Calu3 (cell line): ENCODE measurements around the gene MAD1L1. TPM values are rescaled to one million over a fixed set of nuclear protein-coding genes. Genes with fewer than 3 reads are reported as not detected.

Experiments
- BruUV-seq: library from RNA; stranded (reverse); fragments of 400-500 nt; replicated peaks from 2 replicates; lab custom pipeline; 2021; lab: Mats Ljungman, UMichigan
- CTCF ChIA-PET: fragments of 300-600 bp; sonication (Branson Sonifier 250); formaldehyde crosslinking; loops from one replicate; lab custom pipeline; 2022; ENCODE audit warnings: antibody characterized with exemption; lab: Charles Lee
- DNase-seq: peaks from one replicate; pipeline ENCODE4 v3.0.0; 2022
- H3K27ac Mint-ChIP-seq: one replicate; pipeline ENCODE4 v1.8.0; 2022; ENCODE audit warnings: mixed read lengths; ENCODE audit not compliant: unreplicated experiment
- H3K27me3 Mint-ChIP-seq: one replicate; pipeline ENCODE4 v1.8.0; 2022; ENCODE audit warnings: mixed read lengths; ENCODE audit not compliant: unreplicated experiment
- H3K36me3 Mint-ChIP-seq: one replicate; pipeline ENCODE4 v1.8.0; 2022; ENCODE audit warnings: mild to moderate bottlenecking, moderate library complexity, mixed read lengths; ENCODE audit not compliant: insufficient read depth, unreplicated experiment
- H3K4me1 Mint-ChIP-seq: one replicate; pipeline ENCODE4 v1.8.0; 2022; ENCODE audit warnings: mild to moderate bottlenecking, low read depth, mixed read lengths; ENCODE audit not compliant: unreplicated experiment
- H3K4me3 Mint-ChIP-seq: one replicate; pipeline ENCODE4 v1.8.0; 2022; ENCODE audit warnings: mild to moderate bottlenecking, low read depth, moderate library complexity, mixed read lengths; ENCODE audit not compliant: unreplicated experiment
- H3K9me3 Mint-ChIP-seq: one replicate; pipeline ENCODE4 v1.8.0; 2022; ENCODE audit warnings: low read depth, mixed read lengths; ENCODE audit not compliant: unreplicated experiment
- intact Hi-C: fragments of 100-400 bp; cut with micrococcal nuclease; formaldehyde crosslinking; loops from one replicate; pipeline ENCODE4 v1.10.0; 2022; ENCODE audit not compliant: unreplicated experiment
- total RNA-seq: library from RNA; stranded (reverse); gene quantifications from 2 replicates; pipeline ENCODE4 v1.2.3, GENCODE V29; 2022
- TF ChIP-seq, protein P1 (sequence below): fragments of 200-600 bp; IDR thresholded peaks from one replicate; pipeline ENCODE4 v1.8.0; 2022; ENCODE audit warnings: antibody characterized with exemption; ENCODE audit not compliant: unreplicated experiment

MAD1L1 gene
- total RNA-seq, 1 experiment from 2014 or later = 86.0 TPM

DNA sequence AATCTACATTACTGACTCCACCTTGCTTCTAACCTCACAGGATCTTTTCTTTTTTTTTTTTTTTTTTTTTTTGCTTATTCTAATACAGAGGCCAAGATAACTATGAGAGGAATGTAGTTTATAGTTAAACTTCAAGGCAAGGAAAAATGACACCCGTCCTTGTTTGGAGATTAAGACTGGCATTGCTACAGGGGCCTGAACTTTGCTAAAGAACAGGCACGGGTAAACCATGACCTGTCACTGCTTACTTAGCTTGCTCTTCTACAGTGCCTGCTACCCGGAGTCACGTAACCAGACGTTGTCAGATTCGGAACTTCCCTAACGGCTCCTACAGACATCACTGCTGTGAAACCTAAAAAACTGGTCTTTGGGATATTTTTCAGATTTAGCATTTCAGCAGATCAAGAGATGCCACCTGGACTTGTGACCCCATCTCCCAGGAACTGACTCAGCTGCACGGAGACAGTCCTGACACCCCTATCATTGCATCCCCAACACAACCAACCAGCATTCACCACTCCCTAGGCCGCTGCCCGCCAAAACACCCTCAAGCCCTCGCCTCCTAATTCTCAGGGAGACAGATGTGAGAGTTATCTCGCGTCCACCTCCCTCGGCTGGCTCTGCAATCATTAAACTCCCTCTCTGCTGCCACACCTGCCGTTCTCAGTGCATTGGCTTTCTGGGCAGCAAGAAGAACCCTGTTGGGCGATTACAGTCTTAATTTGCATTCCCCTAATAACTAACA is 27.5 kb downstream of the MAD1L1 start:
- no peak overlapping the region for H3K4me3 Mint-ChIP-seq
- CTCF ChIA-PET = interaction anchor here (0.7 kb wide), 1 partner anchor 1379 kb away, joined by 6 read pairs; no protein-coding TSS in a partner anchor
- TF ChIP-seq, protein P1, sequence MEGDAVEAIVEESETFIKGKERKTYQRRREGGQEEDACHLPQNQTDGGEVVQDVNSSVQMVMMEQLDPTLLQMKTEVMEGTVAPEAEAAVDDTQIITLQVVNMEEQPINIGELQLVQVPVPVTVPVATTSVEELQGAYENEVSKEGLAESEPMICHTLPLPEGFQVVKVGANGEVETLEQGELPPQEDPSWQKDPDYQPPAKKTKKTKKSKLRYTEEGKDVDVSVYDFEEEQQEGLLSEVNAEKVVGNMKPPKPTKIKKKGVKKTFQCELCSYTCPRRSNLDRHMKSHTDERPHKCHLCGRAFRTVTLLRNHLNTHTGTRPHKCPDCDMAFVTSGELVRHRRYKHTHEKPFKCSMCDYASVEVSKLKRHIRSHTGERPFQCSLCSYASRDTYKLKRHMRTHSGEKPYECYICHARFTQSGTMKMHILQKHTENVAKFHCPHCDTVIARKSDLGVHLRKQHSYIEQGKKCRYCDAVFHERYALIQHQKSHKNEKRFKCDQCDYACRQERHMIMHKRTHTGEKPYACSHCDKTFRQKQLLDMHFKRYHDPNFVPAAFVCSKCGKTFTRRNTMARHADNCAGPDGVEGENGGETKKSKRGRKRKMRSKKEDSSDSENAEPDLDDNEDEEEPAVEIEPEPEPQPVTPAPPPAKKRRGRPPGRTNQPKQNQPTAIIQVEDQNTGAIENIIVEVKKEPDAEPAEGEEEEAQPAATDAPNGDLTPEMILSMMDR = no peak
- intact Hi-C loops = no loop called here
- no peaks in the 10 kb centered on the region for H3K9me3 Mint-ChIP-seq
- no peaks in the 10 kb centered on the region for H3K27me3 Mint-ChIP-seq
- H3K36me3 Mint-ChIP-seq = peaks cover 18% of the 10 kb centered on the region
- H3K4me1 Mint-ChIP-seq = no peaks in the 10 kb centered on the region
- BruUV-seq = no TSS peak
- H3K27ac Mint-ChIP-seq = no peak overlapping the region
- no peak for DNase-seq

DNA sequence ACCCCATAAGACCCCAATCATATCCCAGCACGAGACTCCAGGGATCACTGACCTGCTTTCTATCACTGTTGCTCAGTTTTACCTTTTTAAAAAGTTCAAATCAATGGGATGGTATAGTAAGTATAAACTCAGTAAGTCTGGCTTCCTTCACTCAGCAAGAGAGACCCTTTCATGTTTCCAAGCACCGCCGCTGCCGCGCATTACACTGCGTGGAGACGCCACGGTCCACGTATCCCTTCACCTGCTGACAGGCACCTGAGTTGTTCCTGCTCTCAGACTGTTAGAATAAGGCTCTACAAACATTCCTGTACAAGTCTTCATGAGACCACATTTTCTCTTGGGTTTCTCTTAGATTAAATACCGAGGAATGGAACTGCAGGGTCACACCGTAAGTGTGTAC is 28.3 kb downstream of the MAD1L1 start:
- Mint-ChIP-seq H3K27me3 (no peaks in the 10 kb centered on the region), H3K4me3 (no peak overlapping the region), H3K4me1 (no peaks in the 10 kb centered on the region), H3K36me3 (peaks cover 21% of the 10 kb centered on the region), H3K27ac (no peak overlapping the region), H3K9me3 (no peaks in the 10 kb centered on the region)
- no peak for DNase-seq
- CTCF ChIA-PET = interaction anchor here (0.7 kb wide), 1 partner anchor 1378 kb away, joined by 6 read pairs; no protein-coding TSS in a partner anchor
- BruUV-seq = no TSS peak
- TF ChIP-seq, protein P1 = no peak
- intact Hi-C loops = no loop called here

DNA sequence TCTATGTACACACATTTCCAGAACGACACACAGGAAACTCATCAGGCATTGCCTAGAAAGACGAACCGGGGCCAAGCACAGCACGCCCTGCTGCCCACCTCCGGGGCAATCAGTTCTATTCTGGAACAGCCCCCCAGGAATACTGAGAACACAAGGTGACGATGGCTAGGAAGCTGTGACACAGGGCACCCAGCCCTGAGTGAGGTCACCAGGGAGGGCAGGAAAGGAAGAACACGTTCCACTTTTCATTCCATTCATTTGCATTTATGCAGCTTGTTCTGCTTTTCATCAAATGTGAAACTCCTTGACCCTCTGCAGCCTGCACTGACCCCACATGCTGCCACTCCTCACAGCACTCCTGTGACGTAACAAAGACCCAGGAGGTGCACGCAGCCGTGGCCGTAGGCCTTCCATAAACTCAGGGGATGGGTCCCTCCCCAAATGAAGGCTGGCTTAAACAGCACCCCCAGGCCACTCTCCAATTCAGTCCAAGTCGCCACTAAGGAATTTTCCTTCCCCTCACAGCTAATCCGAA is 28.9 kb downstream of the MAD1L1 start:
- CTCF ChIA-PET = no interaction called here
- TF ChIP-seq, protein P1 = no peak
- BruUV-seq = no TSS peak
- no peak for DNase-seq
- Mint-ChIP-seq H3K27me3 (no peaks in the 10 kb centered on the region), H3K36me3 (peaks cover 21% of the 10 kb centered on the region), H3K27ac (no peak overlapping the region), H3K4me3 (no peak overlapping the region), H3K9me3 (no peaks in the 10 kb centered on the region), H3K4me1 (no peaks in the 10 kb centered on the region)
- intact Hi-C loops = no loop called here

DNA sequence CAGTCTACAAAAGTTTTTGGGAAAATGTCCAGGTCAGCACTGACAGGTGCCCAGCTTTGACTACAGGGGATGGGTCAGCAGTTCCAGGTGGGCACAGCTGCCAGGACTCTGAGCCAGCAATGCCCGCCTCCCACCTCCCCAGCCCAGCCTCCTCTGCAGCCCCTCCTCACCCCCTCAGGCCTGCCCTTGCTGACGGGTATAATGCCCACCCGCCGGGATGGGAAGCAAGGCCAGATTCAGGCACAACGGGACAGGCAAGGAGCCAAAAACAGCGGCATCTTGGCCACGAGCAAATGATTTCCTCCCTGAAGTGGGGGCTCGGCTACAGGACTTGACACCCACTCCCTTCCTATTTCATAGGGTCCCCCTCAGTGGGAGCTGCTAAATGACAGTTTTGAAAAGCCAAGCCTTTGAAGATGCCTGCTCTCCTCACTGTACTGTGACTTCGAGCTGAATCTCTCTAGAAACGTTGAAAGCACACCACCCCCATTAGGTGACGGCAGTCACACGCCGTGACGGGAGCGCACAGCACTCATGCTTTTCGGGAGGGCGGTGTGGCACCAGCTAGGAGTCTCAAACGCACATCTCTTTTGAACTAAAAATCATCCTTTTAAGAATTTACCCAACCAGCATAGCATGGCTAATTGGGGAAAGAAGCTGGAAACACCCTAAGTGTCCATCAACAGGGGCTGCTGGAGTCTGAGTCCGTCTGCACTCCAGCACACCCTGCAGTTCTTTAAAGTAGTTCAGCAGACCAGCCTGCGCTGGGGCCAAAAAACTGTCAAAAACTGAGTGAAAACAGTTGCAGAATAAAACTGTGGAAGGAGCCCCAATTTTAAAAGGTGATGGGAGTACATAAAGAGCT is 29.6 kb downstream of the MAD1L1 start:
- DNase-seq = no peak
- intact Hi-C loops = no loop called here
- Mint-ChIP-seq H3K4me1 (no peaks in the 10 kb centered on the region), H3K27ac (no peak overlapping the region), H3K27me3 (no peaks in the 10 kb centered on the region), H3K9me3 (no peaks in the 10 kb centered on the region), H3K36me3 (peaks cover 27% of the 10 kb centered on the region), H3K4me3 (no peak overlapping the region)
- no TSS peak for BruUV-seq
- CTCF ChIA-PET = no interaction called here
- TF ChIP-seq, protein P1 = no peak
